GM21717 (cell line): ENCODE data around the gene ARHGAP25.

ENCODE experiments used
- ATAC-seq: cut with Tn5 transposase; IDR thresholded peaks from one replicate; pipeline ENCODE4 v1.9.1; 2021; ENCODE audit warnings: mild to moderate bottlenecking, moderate library complexity; ENCODE audit not compliant: unreplicated experiment

The ARHGAP25 gene

DNA sequence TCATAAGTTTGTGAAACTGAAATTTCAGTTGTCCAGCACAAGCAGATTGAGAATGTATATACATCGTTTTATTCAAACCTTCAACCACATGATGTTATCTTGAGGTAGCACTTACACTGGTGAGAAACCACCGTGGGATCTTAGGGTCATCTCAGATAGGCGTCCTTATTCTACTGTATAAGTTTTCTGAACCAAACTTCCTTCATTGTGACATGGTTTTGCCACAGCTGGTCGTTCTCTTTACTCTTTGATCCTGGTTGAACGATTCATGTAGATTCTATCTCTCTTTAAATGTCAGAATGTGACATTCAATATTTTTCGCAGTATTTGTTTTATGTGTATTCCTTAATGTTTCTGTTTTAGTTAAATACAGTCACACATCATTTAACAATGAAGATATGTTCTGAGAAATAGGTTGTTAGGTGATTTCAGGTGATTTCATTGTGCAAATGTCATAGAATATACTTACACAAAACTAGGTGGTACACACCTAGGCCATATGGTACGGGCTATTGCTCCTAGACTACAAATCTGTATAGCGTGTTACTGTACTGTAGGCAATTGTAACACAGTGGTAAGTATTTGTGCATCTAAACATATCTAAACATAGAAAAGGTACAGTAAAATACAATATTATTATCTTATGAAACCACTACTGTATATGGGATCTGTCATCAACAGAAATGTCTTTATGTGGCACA lies 17.9 kb upstream of the ARHGAP25 start:
- ATAC-seq = no peak

DNA sequence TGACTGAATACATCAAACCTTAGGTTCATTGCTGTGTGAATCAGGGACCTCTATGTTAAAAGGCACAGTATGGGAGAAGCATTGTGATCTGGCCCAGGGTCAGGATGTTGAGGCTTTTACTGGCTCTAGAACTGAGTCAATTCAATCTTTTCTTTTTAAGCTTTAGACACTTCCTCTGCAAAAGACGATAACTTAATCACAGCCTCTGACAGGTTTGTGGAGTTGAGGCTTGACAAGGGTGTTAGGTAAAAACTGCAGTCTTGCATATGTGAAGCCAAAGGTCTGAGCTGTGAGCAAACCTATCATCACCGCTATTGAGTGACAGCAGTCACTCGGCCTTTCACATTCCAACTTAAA lies 17.3 kb upstream of the ARHGAP25 start:
- no peak for ATAC-seq

DNA sequence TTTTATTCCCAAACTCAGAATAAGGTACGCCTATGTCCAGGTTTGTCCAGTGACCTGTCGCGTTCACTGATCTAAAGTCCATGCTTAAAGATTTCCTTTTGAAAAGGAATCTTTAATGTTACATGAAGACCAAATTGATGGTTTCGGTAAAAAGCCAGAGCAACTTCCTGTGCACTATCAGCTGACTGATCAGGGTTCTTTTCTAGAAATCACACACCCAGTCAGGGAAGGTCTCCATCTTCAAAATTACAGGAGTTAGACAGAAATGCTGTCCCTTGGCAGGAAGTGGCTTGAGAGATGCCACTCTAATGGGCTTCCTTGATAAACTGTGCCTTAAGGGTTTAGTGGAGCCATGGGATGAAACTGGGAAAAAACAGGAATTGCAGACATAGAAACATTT lies 14.7 kb upstream of the ARHGAP25 start:
- no peak for ATAC-seq

DNA sequence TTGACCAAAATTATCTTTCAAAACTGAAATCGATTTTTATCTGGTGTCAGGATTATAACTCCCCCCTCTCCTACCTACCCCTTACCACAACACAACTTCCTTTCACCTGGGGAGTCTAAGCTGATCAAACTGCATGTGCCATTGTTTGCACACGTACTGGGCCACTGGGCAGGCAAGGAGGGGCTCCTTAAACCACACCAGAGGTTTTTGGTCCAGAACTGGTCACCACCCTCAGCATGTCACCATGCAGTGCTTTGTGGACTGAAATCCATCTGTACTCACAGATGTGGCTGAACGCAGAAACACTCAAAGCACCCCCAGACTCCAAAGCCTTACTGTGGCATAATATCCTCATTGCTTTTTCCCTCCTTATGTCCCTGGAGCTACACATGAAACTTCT lies 13.9 kb upstream of the ARHGAP25 start:
- ATAC-seq = no peak

DNA sequence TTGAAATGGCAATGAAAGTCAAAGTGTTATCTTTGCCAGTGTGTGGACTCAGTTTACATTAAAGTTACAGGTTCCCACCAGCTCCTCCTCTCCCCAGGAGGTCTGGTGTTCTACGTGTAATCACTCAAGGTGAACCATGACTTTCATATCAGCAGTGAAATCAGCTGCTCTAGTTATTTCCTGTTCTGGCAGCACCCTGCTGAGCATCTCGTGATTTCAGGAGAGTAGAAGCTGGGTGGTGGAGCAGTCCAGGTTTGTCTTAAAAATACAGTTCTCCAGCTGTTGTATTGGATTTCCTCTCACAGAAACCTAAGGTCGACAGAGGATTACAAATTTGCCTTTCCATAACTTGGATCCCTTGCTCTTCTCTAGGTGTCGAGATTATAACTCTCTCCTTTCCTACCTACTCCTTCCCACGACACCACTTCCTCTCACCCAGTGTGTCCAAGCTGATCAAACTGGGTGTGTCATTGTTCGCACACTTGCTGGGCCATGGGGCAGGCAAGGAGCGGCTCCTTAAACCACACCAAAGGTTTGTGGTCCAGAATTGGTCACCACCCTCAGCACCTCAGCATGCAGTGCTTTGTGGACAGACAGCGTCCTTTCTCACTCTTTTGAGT lies 13.0 kb upstream of the ARHGAP25 start:
- peak; percentile 72 for ATAC-seq

DNA sequence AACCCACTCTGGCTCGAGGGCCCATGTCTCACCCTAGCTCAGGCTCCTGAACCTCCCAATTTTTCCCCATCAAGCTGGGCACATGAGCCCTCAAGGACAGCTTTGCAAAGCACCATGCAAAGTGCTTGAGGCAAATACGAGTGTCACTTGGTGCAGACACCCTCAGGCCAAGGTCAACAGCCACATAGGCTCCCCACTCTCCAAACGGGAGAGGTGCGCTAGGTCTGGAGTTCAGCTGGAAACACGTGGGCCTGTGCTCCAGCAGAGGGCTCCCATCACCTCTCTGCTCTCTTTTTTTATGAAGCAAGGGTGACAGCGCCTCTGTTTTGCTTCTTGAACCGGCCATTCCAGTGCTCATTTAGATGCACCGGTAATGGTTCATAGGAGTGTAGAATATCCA lies 11.9 kb upstream of the ARHGAP25 start:
- no peak for ATAC-seq

DNA sequence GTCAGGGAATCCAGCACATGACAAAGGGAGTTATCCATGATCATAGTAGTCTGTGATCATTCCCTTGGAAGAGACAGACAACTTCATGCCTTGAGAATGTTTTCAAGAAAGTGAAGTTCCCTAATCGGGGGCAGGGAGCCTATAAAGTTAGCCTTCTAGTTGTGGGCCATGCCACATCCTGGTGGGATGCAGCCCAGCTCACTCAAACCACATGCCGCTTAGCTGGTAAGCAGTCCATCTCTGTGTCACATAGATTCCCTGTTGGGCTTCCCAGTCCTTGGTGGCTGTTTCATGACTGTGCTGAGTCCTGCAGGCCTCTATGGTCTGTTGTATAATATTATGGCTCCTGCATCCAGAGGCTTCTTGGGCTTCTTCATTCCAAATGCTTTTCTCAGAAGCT lies 11.4 kb upstream of the ARHGAP25 start:
- ATAC-seq = no peak

DNA sequence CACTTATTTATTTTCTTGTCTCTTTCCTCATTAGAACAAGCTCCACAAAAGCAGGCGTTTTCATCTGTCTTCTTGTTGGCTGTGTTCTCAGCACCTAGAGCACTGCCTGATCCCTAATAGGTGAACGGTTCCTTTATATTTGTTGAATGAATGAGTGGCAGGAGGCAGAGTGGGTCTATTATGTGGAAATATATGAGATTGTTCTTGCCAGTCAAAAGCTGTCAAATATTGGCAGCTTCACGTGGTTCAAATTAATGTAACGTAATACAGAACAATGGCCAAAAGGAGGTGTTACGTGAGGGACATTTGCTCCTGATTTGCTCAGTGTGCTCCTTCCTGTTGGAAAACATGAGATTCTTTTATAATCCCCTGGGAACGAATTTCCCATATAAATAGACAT lies 8.5 kb upstream of the ARHGAP25 start:
- ATAC-seq = no peak

DNA sequence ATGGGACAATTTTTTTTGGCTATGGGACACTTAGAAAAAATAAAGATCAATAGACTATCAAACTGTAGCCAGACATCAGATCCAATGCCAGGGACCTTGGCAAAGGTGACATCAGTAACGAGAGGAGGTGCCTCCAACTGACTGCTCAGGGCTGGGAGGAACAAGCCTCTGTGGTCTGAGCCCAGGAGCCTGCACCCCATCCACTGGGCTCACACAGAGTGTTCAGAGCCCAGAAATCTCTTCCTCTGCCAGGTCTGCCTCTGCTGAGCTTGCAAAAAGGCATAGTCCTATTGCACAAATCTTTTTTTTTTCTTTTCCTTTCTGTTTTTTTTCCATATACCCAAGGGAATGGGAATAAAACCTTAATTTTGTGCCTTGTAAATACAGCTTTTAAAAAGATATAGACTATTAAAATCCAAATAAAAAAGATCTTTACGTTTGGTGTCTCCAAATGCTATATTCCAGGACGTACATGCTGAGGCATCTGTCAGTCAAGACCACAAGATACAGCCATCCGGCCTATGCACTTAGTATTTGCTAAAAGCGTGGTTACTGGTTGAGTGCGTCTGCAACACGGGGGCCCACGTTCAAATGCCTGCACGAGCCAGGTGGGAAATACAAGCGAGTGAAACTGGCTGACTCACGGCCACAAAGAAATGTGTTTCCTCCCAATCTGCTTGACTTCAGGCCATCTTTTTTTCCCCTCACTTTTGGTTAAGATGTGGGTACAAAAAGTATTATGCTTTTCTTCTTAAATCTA lies 7.8 kb upstream of the ARHGAP25 start:
- ATAC-seq = peak; percentile 92

DNA sequence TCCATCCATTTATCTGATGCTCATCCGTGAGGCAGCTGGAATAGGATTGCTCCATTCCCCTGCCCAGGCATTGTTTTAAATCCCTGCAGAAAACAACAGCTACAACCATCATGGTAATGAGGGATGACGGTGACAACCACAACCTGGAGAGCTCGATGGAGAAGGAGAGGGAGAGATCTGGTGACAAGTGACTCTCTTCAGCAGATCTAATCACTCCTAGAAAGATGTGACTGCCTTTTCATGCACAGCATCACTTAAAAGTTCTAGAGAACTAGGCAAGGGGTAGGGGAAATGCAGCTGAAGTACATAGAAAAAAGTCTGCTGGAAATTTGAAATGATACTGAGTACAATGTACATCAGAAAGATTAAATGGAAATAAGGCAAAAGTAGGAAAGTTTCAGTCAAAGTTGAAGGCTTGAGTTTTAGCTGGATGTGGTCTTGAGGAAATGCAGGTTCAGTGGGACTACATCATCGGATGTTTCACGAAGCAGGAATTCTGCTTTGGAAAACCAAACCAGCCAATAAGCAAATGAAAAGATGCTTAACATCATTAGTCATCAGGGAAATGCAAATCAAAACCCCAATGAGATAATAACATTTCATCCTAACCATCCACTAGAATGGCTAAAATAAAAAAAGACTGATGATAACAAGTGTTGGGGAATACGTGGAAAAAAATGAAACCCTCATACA lies 6.8 kb upstream of the ARHGAP25 start:
- no peak for ATAC-seq

DNA sequence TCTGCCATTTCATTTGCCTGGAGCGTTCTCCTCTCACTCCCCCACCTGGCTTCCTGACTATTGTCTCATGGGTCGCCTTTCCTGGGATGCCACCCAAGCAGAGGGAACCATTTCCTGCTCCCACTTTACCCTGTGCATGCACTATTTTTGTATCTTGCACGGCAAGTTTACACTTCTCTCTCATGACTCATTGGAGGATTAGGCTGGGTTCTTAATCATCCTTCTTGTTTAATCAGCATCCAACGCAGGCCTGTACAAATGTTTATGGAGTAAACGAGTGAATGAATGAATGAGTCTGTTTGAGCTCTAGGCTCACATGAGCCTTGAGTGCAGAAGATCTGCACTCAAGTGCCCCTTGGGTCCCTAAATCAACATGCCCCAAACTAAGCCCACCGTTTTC lies 3.8 kb upstream of the ARHGAP25 start:
- ATAC-seq = no peak

DNA sequence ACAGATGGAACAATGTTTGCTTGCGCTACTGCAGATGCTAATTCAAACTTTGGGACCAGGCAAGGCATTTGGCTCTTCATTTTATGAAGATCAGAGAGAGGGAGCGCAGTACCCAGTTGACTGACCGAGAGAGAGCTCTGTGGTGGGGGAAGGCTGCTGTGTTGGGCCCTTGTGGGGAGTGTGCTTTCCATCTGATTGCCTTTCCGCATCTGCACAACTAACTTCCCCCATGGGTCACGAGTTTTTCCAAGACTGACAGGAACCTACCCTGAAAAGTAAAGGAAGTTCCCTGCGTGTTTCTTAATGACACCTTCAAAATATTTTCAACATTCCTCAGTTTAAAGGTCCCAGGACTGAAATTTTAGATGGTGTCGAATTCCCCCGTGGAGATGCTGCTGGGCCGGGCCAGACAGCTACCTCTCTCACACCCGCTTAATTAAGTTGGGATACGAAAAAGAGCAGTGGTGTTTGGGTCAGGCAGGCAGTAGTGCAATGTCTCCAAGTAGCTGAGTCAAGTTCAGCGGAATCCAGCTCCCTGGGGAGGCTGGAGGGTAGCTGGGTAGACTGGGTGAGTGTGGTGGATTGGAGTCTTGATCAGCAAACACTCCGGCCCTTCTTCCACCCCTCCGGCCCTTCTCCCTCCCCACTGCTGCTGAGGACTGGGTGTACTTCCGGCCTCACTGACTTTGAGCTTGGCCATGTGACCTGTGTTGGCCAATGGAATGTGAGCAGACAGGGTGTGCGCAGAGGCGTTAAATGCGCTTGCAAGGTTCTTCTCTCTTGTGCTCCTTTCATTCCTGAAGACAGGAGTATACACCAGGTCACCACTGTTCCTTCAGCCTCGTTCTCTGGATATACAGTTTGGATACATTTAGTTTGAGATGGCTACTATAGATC lies 2.3 kb upstream of the ARHGAP25 start:
- no peak for ATAC-seq

DNA sequence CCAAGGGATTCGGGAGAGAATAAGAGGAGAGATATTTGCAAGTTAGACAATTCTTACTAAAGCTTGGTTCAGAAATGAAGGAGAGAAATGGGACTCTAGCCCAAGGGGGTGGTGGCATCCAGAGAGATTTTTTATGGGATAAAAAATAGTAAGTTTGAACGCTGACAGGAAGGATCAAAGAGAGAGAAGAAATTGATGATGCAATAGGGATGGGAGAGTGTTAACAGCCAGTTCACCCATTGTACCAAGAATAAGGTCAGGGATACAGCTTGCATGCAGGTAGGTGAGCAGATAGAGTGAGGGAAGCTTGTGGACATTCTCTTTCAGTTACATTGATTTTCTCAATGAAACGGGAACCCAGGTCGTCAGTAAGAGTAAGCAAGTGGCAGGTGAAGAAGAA lies 1.2 kb upstream of the ARHGAP25 start:
- ATAC-seq = no peak

DNA sequence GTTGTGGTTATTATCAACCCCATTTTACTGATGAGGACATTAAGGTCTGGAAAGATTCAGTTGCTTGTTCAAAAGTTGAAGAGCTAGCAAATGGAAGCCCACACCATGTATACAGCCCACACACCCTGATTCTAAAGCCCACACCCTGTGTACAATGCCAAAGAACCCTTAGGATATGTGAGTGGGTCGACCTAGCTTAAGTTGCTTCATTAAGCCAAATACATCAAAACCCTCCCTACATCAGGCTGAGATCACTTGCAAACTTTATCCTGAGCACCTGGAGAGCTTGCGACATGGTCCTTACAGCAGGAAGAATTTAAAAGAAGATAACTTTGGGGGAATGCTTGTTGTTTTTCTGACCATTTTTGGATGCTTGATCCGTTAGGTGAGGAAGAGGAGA lies 435 bp upstream of the ARHGAP25 start:
- ATAC-seq = no peak

DNA sequence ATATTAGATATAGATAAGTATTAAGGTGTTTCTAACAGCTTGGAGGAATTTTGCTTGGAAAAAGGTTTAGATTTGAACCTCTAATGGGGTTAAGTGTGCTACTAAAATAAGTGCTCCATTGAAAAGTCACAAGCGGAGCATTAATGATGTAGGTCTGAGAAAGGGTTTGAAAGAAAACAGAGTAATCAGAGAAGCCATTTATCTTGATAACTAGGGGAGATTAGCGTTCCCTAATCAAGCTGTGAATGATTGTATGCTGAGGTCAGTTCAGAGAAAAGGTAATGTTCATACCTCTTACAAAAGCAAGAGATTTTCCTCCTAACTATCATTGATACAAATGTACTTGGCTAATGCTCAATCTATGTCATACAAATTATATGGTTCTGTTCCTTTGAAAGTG lies 1.5 kb downstream of the ARHGAP25 start:
- ATAC-seq = no peak

DNA sequence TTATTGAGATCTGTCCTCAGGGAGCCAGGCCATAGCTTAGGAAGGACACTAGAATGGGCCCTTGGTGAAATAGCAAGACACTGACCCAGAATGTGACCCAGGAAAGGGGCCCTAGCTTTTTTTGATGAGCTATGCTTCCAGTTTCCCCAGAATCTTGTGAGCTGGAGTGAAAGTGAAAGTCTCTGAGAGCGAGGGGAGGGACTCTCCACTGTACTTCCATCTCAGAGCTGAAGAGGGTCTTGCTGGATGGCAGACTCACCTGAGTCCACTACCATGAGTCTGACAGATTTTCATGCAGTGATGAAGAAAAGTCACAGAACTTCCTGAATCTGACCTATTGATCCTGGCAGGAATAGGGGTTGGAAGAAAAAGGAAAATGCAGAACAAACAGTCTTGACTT lies 3.1 kb downstream of the ARHGAP25 start:
- peak; percentile 44 for ATAC-seq

DNA sequence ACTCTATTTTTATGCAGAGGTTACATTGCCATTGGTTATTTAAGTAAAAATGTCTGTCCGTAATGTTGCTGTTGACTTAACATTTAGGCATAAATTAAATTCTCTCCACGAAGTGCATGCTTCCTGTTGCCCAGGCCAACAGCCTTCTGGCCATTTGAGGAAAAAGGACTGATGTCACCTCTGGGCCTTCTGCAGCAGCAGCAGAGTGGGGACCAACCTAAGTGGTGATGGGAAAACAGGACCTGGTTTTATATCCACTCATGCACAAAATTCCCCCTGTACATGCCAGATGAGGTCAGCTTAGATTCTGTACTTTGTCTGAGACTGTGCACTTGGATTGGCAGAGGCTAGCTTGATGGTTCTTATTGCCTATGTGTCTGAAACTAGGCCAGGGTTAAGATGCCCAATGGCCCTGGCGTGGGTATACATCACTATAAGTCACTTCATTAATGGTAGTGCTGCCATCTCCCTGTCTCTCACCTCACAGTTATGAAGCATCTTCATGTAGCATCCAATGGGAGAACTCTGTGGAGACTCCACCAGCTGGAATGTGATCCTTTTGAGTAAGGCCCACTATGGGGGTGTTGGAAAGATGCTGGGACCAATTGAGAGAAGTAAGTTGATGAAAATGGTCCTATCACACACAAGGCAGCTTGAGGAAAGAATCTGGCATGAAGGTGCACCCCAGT lies 4.4 kb downstream of the ARHGAP25 start:
- ATAC-seq = no peak

DNA sequence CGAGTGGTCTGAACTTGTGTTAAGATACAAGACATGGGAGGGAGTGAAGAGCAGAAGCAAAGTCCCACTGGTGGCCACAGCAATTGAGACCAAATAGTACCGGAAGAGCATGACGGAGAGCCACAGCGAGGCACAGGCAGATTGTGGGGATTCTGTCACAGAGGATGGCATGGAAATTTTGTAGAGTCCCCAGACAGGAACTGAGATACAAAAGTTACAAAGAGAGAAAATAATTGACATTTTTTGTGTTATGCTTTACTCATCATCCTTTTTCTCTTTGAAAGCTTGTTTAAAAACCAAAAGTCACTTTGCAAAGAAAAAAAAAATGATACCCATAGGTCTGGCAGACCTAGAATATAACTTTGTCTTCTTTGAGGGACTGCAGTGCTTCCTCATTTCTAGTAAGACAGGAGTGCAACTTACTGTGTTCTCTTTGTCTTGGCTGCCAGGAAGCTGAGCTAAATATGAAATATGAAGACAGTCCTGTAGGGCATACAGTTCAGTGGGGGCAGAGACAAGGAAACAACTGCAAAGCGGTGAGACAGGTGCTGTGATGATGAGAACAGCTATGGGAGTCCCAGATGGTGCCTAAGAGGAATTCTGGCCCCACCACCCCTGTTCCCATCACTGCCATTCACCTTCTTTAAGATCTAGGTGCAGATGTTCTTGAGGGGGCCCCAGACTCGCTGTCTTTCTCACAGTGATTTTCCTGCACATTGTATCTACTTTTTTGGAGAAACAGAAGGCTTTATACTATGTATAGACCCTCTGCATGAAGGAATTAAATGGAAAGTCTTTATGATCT lies 5.2 kb downstream of the ARHGAP25 start:
- no peak for ATAC-seq

DNA sequence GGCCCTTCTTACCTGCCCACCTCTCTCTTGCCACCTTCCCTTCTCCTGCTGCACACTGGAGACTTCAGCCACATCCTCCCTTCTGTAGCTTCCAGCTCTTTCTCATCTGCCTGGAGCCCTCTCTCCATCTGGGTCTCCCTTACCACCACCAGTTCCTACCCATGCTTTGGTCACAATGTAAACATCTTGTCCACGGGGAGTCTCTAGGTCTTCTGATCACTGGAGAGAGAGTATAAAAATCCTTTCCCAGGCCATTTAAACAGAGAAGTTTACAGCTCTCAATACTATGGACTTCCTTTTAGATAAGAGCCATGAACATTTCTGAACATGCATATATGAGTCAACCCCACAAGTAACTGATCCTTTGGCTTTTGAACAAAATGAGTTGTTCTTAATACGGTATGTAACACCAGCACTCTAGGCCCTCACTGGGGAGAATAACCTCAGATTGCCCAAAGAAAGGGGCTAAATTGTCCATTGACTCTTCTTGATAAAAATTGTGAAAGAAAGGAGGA lies 5.8 kb downstream of the ARHGAP25 start:
- ATAC-seq = no peak
